PC-9 (cell line): ENCODE data around the gene RYR1.

Source experiments
- CTCF ChIP-seq: fragments of 200-600 bp; sonication (generic); conservative IDR thresholded peaks from 2 replicates; pipeline ENCODE4 v1.6.1; 2017; ENCODE audit warnings: mixed run types, antibody characterized with exemption, mild to moderate bottlenecking, moderate library complexity
- EZH2 ChIP-seq: fragments of 200-600 bp; sonication (generic); IDR thresholded peaks from 2 replicates; pipeline ENCODE4 v1.8.0; 2017; ENCODE audit warnings: antibody characterized with exemption, low read depth

- TF ChIP-seq CTCF, result no peak
- TF ChIP-seq EZH2, result no peak
Observed at GRCh38 chr19:38399081-38399480, 34.4 kb upstream of the RYR1 start.
